ENCODE data around the gene MRGPRX4. TPM values are rescaled to one million over a fixed set of nuclear protein-coding genes. Genes with fewer than 3 reads are reported as not detected.
"Not testable (repeated sequence)": the region's sequence is repeated elsewhere in the genome, so short reads cannot be mapped to it uniquely, and the experiment has no call there.

Gene MRGPRX4
- not detected for total RNA-seq

DNA sequence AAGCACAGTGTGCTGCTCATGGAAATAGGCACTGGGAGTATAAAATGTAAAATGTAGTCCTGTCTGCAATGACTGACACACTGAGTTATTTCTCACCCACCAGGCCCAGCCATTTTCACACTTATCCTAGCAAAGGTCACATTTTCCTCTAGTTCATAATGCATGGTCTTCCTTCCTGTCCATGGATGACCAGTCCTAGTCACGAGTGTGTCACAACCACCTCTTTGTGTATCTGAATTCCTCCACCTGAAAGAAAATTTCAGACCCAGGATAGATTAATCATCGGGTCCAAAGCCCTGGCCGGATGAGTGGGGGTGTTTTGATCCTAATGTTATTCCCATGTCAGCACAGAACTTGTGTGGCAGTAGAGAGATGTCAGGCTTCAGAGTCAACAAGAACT lies at the start of gene MRGPRX4:
Gene MRGPRX4, plus strand, starts transcription at position 172 of the 400 bp plus-strand sequence. CDS start 420 bp downstream, outside the sequence.
- Mint-ChIP-seq H3K9me3 (ENCODE audit: low read depth) (no peaks in the 10 kb centered on the region), H3K27ac (no peak within 1 kb of the TSS), H3K27me3 (peaks cover 54% of the 10 kb centered on the region), H3K4me3 (no peak within 1 kb of the TSS), H3K4me1 (no peaks in the 10 kb centered on the region), H3K36me3 (no peaks in the 10 kb centered on the region)
- DNase-seq: no peak
- ATAC-seq: no peak
- CTCF ChIA-PET: no interaction called here

DNA sequence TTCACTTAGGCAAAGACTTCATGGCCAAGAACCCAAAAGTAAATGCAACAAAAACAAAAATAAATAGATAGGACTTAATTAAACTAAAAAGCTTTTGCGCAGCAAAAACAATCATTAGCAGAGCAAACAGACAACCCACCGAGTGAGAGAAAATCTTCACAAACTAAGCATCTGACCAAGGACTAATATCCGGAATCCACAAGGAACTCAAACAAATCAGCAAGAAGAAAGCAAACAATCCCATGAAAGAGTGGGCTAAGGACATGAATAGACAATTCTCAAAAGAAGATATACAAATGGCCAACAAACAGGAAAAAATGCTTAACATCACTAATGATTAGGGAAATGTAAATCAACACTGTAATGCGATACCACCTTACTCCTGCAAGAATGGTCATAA lies 41.5 kb upstream of the MRGPRX4 start:
- ATAC-seq; H3K4me1 Mint-ChIP-seq; DNase-seq; H3K36me3 Mint-ChIP-seq; H3K27ac Mint-ChIP-seq; H3K9me3 Mint-ChIP-seq (ENCODE audit: low read depth); H3K4me3 Mint-ChIP-seq; CTCF ChIA-PET: not testable (repeated sequence)
- H3K27me3 Mint-ChIP-seq: peaks cover 53% of the 10 kb centered on the region

DNA sequence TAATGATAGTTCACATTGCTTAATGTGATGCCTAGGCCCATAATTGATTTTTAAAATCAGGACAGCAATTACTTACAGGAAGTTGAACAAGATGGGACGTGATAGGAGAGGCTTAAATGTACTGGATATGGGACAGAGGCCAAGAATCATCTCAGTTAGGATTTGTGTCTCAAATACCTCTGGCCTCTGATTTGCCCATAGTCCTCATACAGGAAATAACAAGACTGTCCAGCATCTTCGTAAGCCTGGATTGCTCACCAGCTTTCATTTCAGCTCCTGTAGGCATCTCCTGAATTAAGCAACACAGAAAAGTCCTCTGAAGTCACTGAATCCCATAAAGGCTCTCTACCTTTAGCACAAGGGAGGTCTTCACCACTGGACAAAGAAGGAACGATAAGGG lies 40.3 kb upstream of the MRGPRX4 start, which contains the start of gene MRGPRX3:
Gene MRGPRX3, plus strand, starts transcription at position 231 of the 400 bp plus-strand sequence. CDS start 4,632 bp downstream, outside the sequence.
- peaks cover 53% of the 10 kb centered on the region for H3K27me3 Mint-ChIP-seq
- H3K9me3 Mint-ChIP-seq (ENCODE audit: low read depth): no peaks in the 10 kb centered on the region
- H3K27ac Mint-ChIP-seq: no peak within 1 kb of the TSS
- no peak within 1 kb of the TSS for H3K4me3 Mint-ChIP-seq
- H3K36me3 Mint-ChIP-seq: no peaks in the 10 kb centered on the region
- H3K4me1 Mint-ChIP-seq: no peaks in the 10 kb centered on the region
- DNase-seq (no peak), ATAC-seq (no peak)
- CTCF ChIA-PET: no interaction called here

DNA sequence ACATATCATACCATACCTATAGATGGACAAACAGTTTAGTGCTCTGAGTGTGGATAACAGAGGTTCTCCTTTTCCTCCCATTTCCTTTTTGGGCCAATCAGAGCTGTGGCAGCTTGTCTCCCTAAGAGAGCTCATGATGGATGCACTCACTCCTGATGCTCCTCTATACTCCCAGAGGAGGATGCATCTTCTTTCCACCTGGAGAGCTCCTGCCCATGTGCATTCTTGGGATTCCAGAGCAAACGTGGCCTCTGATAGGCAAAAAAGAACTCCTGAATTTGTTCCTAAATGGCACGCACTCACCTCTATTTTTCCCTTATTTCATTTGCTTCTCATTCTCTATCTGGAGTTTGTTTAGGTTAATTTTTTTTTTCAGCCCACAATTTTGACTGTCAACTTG lies 37.3 kb upstream of the MRGPRX4 start:
- Mint-ChIP-seq H3K27ac (no peak overlapping the region), H3K4me3 (no peak overlapping the region), H3K9me3 (ENCODE audit: low read depth) (no peaks in the 10 kb centered on the region), H3K27me3 (peaks cover 46% of the 10 kb centered on the region), H3K4me1 (no peaks in the 10 kb centered on the region), H3K36me3 (no peaks in the 10 kb centered on the region)
- CTCF ChIA-PET: no interaction called here
- DNase-seq (no peak), ATAC-seq (no peak)

DNA sequence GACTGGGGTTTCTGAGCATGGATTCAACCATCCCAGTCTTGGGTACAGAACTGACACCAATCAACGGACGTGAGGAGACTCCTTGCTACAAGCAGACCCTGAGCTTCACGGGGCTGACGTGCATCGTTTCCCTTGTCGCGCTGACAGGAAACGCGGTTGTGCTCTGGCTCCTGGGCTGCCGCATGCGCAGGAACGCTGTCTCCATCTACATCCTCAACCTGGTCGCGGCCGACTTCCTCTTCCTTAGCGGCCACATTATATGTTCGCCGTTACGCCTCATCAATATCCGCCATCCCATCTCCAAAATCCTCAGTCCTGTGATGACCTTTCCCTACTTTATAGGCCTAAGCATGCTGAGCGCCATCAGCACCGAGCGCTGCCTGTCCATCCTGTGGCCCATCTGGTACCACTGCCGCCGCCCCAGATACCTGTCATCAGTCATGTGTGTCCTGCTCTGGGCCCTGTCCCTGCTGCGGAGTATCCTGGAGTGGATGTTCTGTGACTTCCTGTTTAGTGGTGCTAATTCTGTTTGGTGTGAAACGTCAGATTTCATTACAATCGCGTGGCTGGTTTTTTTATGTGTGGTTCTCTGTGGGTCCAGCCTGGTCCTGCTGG lies 35.3 kb upstream of the MRGPRX4 start:
- Mint-ChIP-seq H3K9me3 (ENCODE audit: low read depth) (no peaks in the 10 kb centered on the region), H3K36me3 (no peaks in the 10 kb centered on the region), H3K4me3 (no peak overlapping the region), H3K27me3 (peaks cover 44% of the 10 kb centered on the region), H3K27ac (no peak overlapping the region), H3K4me1 (no peaks in the 10 kb centered on the region)
- CTCF ChIA-PET: no interaction called here
- DNase-seq: no peak
- no peak for ATAC-seq

DNA sequence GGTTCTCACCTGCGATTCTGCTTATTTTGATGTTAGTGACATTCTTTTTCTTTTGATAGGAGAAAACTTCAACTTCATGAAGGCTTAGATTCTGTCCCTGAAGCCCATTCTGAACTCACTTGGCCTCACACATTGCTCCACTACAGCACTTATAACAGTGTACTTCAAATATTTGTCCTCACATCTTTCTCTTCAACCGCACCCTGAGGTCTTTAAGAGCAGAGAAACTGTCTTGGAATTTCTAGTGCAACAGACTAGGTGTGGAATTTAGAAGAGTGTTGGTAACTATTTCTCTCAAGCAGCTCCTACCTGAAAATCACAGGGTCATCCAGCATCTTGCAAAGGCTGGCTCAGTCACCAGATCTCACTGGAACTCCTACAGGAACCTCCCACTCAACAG lies 32.5 kb upstream of the MRGPRX4 start:
- Mint-ChIP-seq H3K27ac (no peak overlapping the region), H3K4me3 (no peak overlapping the region), H3K27me3 (peaks cover 44% of the 10 kb centered on the region), H3K4me1 (no peaks in the 10 kb centered on the region), H3K9me3 (ENCODE audit: low read depth) (no peaks in the 10 kb centered on the region), H3K36me3 (no peaks in the 10 kb centered on the region)
- no peak for ATAC-seq
- CTCF ChIA-PET: no interaction called here
- no peak for DNase-seq

DNA sequence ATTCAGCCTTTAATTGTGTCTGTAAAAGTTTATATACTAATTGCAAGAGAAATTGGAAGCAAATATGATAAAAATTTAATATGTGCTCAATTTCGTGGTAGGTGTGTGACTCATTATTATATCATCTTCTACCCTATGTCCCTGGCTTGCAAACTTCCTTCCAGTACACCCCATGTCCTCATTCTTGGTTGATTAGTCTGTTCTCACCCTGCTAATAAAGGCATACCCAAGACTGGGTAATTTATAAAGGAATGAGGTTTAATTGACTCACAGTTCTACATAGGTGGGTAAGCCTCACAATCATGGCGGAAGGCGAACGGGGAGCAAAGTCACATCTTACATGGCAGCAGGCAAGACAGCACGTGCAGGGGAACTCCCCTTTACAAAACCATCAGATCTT lies 28.4 kb upstream of the MRGPRX4 start:
- no peak for ATAC-seq
- Mint-ChIP-seq H3K27ac (no peak overlapping the region), H3K4me1 (peaks cover 8% of the 10 kb centered on the region), H3K4me3 (no peak overlapping the region), H3K27me3 (peaks cover 53% of the 10 kb centered on the region), H3K9me3 (ENCODE audit: low read depth) (no peaks in the 10 kb centered on the region), H3K36me3 (no peaks in the 10 kb centered on the region)
- no peak for DNase-seq
- CTCF ChIA-PET: interaction anchor here (3.5 kb wide), 1 partner anchor 29 kb away, joined by 11 read pairs; no protein-coding TSS in a partner anchor

DNA sequence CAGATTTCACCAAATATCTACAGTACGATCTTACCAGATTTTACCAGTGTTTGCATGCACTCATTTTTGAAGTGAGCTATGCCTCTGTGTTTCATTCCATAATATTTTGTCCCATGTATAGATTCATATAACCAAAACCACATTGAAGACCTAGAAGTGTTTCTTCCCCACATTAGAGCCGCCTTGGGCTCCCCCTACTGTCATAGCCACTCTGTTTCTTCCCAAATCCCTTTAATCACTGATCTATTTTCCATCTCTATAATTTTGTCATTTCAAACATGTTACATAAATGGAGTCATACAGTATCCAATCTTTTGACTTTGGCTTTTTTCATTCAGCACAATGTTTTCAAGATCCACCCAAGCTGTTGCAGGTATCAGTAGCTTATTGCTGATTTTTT lies 27.6 kb upstream of the MRGPRX4 start:
- Mint-ChIP-seq H3K9me3 (ENCODE audit: low read depth) (no peaks in the 10 kb centered on the region), H3K4me1 (peaks cover 8% of the 10 kb centered on the region), H3K27me3 (peaks cover 56% of the 10 kb centered on the region), H3K27ac (no peak overlapping the region), H3K4me3 (no peak overlapping the region), H3K36me3 (no peaks in the 10 kb centered on the region)
- CTCF ChIA-PET: interaction anchor here (3.5 kb wide), 1 partner anchor 29 kb away, joined by 11 read pairs; no protein-coding TSS in a partner anchor
- no peak for ATAC-seq
- DNase-seq: no peak

DNA sequence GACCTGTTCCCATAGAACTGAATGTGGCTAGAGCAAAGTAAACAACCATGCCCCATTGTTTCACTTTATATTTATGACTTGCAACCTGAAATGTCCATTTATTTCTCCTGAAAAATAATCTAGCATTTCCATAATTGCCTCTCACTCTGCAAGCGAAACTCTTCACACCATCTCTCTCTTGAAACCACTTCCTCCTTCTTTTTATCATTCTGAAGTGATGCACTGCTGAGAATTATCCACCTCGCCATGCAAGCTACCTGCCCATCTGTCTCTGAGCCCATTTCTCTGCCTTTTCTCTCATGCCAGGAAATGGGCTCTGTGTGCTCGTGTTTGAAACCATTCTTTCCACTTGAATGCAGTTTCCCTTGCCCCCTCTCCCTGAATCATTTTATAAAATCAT lies 26.8 kb upstream of the MRGPRX4 start:
- H3K4me3 Mint-ChIP-seq: peak overlapping the region; percentile 1
- no peaks in the 10 kb centered on the region for H3K9me3 Mint-ChIP-seq (ENCODE audit: low read depth)
- H3K27ac Mint-ChIP-seq: no peak overlapping the region
- H3K4me1 Mint-ChIP-seq: peaks cover 8% of the 10 kb centered on the region
- CTCF ChIA-PET: interaction anchor here (3.5 kb wide), 1 partner anchor 30 kb away, joined by 11 read pairs; no protein-coding TSS in a partner anchor
- no peak for DNase-seq
- no peaks in the 10 kb centered on the region for H3K36me3 Mint-ChIP-seq
- peak; percentile 33 for ATAC-seq
- H3K27me3 Mint-ChIP-seq: peaks cover 57% of the 10 kb centered on the region

DNA sequence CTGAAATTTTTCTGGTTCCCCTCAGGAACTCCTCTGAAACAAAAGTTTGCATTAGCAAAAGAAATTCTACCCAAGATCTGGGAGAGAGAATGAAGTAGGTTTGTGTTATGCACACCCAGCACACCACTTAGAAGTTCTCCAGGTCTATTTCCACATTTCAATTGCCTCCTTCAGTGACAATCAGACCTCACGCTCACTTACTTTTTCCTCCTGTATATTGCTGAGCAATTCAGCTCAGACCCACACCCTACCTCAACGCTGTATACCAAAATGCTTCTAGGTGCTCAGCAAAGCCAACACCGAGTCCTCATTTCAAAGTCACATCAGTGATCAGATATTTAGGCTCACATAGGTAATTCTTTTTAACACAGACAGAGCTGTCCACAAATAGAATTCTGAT lies 21.1 kb upstream of the MRGPRX4 start:
- Mint-ChIP-seq H3K27ac (no peak overlapping the region), H3K4me1 (no peaks in the 10 kb centered on the region), H3K27me3 (peaks cover 47% of the 10 kb centered on the region), H3K4me3 (no peak overlapping the region), H3K36me3 (no peaks in the 10 kb centered on the region), H3K9me3 (ENCODE audit: low read depth) (no peaks in the 10 kb centered on the region)
- CTCF ChIA-PET: interaction anchor here (2.0 kb wide), 1 partner anchor 36 kb away, joined by 4 read pairs; no protein-coding TSS in a partner anchor
- no peak for DNase-seq
- no peak for ATAC-seq

DNA sequence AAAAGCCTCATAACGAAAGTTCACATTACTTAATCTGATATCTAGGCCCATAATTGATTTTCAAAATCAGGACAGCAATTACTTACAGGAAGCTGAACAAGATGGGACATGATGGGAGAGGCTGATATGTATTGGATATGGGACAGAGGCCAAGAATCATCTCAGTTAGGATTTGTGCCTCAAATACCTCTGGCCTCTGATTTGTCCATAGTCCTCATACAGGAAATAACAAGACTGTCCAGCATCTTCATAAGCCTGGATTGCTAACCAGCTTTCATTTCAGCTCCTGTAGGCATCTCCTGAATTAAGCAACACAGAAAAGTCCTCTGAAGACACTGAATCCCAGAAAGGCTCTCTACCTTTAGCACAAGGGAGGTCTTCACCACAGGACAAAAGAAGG lies 4.3 kb upstream of the MRGPRX4 start:
- peaks cover 5% of the 10 kb centered on the region for H3K4me1 Mint-ChIP-seq
- CTCF ChIA-PET: no interaction called here
- H3K27ac Mint-ChIP-seq: no peak overlapping the region
- no peak overlapping the region for H3K4me3 Mint-ChIP-seq
- peaks cover 54% of the 10 kb centered on the region for H3K27me3 Mint-ChIP-seq
- DNase-seq (no peak), ATAC-seq (no peak)
- H3K9me3 Mint-ChIP-seq (ENCODE audit: low read depth): peaks cover 2% of the 10 kb centered on the region
- H3K36me3 Mint-ChIP-seq: no peaks in the 10 kb centered on the region

DNA sequence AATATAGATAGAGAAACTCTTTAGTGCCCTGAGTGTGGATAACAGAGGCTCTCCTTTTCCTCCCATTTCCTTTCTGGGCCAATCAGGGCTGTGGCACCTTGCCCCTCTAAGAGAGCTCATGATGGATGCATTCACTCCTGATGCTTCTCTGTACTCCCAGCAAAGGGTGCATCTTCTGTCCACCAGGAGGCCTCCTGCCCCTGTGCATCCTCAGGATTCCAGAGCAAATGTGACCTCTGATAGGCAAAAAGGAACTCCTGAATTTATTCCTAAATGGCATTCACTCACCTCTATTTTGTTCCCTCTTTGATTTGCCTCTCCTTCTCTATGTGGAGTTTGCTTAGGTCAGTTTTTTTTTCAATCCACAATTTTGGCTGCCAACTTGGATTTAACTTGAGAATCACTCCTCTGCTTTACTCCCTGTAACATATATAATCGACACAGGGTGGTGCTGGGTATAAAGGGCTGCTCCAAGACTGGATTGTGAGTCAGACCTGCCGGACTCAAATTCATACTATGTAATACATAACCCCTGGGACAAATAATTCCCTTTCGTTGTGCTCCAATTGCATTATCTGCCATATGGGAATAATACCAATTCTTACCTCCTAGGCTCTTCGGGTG lies 1.1 kb upstream of the MRGPRX4 start:
- Mint-ChIP-seq H3K4me3 (no peak overlapping the region), H3K27me3 (peaks cover 53% of the 10 kb centered on the region), H3K4me1 (no peaks in the 10 kb centered on the region), H3K9me3 (ENCODE audit: low read depth) (no peaks in the 10 kb centered on the region), H3K27ac (no peak overlapping the region), H3K36me3 (no peaks in the 10 kb centered on the region)
- CTCF ChIA-PET: interaction anchor here (0.6 to 1.2 kb wide), 2 partner anchors 32 to 210 kb away, joined by 3 to 5 read pairs; no protein-coding TSS in a partner anchor
- no peak for ATAC-seq
- no peak for DNase-seq

DNA sequence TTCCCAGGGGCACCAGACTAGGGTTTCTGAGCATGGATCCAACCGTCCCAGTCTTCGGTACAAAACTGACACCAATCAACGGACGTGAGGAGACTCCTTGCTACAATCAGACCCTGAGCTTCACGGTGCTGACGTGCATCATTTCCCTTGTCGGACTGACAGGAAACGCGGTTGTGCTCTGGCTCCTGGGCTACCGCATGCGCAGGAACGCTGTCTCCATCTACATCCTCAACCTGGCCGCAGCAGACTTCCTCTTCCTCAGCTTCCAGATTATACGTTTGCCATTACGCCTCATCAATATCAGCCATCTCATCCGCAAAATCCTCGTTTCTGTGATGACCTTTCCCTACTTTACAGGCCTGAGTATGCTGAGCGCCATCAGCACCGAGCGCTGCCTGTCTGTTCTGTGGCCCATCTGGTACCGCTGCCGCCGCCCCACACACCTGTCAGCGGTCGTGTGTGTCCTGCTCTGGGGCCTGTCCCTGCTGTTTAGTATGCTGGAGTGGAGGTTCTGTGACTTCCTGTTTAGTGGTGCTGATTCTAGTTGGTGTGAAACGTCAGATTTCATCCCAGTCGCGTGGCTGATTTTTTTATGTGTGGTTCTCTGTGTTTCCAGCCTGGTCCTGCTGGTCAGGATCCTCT lies 709 bp downstream of the MRGPRX4 start:
- no peaks in the 10 kb centered on the region for H3K4me1 Mint-ChIP-seq
- no peaks in the 10 kb centered on the region for H3K9me3 Mint-ChIP-seq (ENCODE audit: low read depth)
- no peak overlapping the region for H3K27ac Mint-ChIP-seq
- CTCF ChIA-PET: no interaction called here
- H3K27me3 Mint-ChIP-seq: peaks cover 54% of the 10 kb centered on the region
- no peaks in the 10 kb centered on the region for H3K36me3 Mint-ChIP-seq
- DNase-seq (no peak), ATAC-seq (no peak)
- no peak overlapping the region for H3K4me3 Mint-ChIP-seq

DNA sequence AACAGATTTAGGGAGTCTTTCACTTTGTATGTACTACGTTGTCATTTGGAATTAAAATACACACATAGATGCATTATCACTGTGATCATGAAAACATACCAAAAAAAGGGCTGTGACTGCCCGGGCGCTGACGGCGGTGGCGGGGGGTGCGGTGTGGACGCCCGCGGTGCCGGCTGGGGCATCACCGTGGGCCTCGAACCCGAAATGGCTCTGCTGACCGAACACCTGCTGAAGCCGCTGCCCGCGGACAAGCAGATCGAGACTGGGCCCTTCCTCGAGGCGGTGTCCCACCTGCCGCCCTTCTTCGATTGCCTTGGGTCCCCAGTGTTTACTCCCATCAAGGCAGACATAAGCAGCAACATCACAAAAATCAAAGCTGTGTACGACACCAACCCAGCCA lies 16.2 kb downstream of the MRGPRX4 start:
- CTCF ChIA-PET: interaction anchor here (1.8 kb wide), 1 partner anchor 15 kb away, joined by 5 read pairs; no protein-coding TSS in a partner anchor
- no peak for DNase-seq

More for the DNA sequence above, 16.2 kb downstream of the MRGPRX4 start:
- H3K9me3 Mint-ChIP-seq (ENCODE audit: low read depth): no peaks in the 10 kb centered on the region
- H3K27me3 Mint-ChIP-seq: peaks cover 51% of the 10 kb centered on the region
- no peaks in the 10 kb centered on the region for H3K4me1 Mint-ChIP-seq
- no peak overlapping the region for H3K4me3 Mint-ChIP-seq
- no peaks in the 10 kb centered on the region for H3K36me3 Mint-ChIP-seq
- no peak overlapping the region for H3K27ac Mint-ChIP-seq
- ATAC-seq: no peak
